Endothelial cell of umbilical vein (primary cell): ENCODE results near the gene U2AF2. TPM values are rescaled to one million over a fixed set of nuclear protein-coding genes. Genes with fewer than 3 reads are reported as not detected.

Experiments
- BruUV-seq: library from RNA; stranded (reverse); fragments of 400-500 nt; replicated peaks from 2 replicates; lab custom pipeline; 2021; lab: Mats Ljungman, UMichigan
- CTCF ChIA-PET: fragments of 300-600, 350-600 bp; sonication (Branson Sonifier 250); formaldehyde crosslinking; loops from one replicate; lab custom pipeline; 2021; ENCODE audit warnings: antibody characterized with exemption, inconsistent platforms; lab: Charles Lee
- POLR2A ChIA-PET: fragments of 300-600, 350-600 bp; sonication (Branson Sonifier 250); formaldehyde crosslinking; loops from one replicate; lab custom pipeline; 2021; ENCODE audit warnings: antibody characterized with exemption, inconsistent platforms; lab: Charles Lee
- DNase-seq: peaks from one replicate; pipeline ENCODE4 v3.0.0-alpha.2; 2011; ENCODE audit warnings: low read depth, low spot score
- FAIRE-seq: peaks from 2 replicates; lab custom pipeline; 2011; peaks lifted over from hg19 to GRCh38; lab: Jason Lieb, UNC
- H2AFZ ChIP-seq: 2 replicates; pipeline ENCODE4 v1.6.0; 2012; ENCODE audit warnings: low read depth, low read length, control low read depth, inconsistent platforms
- H3K27ac ChIP-seq: 2 replicates; pipeline ENCODE4 v1.5.1; 2011; ENCODE audit warnings: low read depth, mild to moderate bottlenecking, control low read depth, low read length, moderate library complexity; ENCODE audit not compliant: insufficient read depth
- H3K27me3 ChIP-seq, 2 experiments: 2 replicates each; pipeline versions ENCODE4 v1.6.0 to v1.6.1; 2011; ENCODE audit warnings: low read length in 2 of 2, mixed read lengths in 1 of 2; ENCODE audit not compliant: control insufficient read depth in 2 of 2, insufficient read depth in 2 of 2
- H3K36me3 ChIP-seq, 2 experiments: 2 replicates in 1 of 2; 3 replicates in 1 of 2; pipeline ENCODE4 v1.5.1; 2011; ENCODE audit warnings: low read length in 2 of 2, mild to moderate bottlenecking in 1 of 2, moderate library complexity in 1 of 2; ENCODE audit not compliant: control insufficient read depth in 2 of 2, insufficient read depth in 2 of 2; ENCODE audit errors: extremely low read depth in 1 of 2
- H3K4me1 ChIP-seq: 3 replicates; pipeline ENCODE4 v1.5.1; 2011; ENCODE audit warnings: mild to moderate bottlenecking, low read length; ENCODE audit not compliant: control insufficient read depth, insufficient read depth; ENCODE audit errors: extremely low read depth
- H3K4me2 ChIP-seq: 2 replicates; pipeline ENCODE4 v1.6.1; 2011; ENCODE audit warnings: low read length, control low read depth, mixed read lengths; ENCODE audit not compliant: insufficient read depth
- H3K4me3 ChIP-seq, 3 experiments: fragments of 200-600 bp in 1 of 3; sonication (generic), shearing (Covaris generic) in 1 of 3; replicated peaks in 1 of 3; 2 replicates each; pipeline ENCODE4 v1.5.1; 2011 to 2016; ENCODE audit warnings: control low read depth in 3 of 3, low read length in 3 of 3, mild to moderate bottlenecking in 2 of 3, inconsistent platforms in 1 of 3, low read depth in 1 of 3, moderate library complexity in 1 of 3; ENCODE audit not compliant: insufficient read depth in 1 of 3
- H3K79me2 ChIP-seq: 2 replicates; pipeline ENCODE4 v1.6.0; 2012; ENCODE audit warnings: low read length, inconsistent platforms; ENCODE audit not compliant: control insufficient read depth, insufficient read depth
- H3K9ac ChIP-seq: replicated peaks from 2 replicates; pipeline ENCODE3; 2011; ENCODE audit warnings: low read length, control low read depth; ENCODE audit not compliant: insufficient read depth; ENCODE audit errors: extremely low read depth
- H3K9me1 ChIP-seq: replicated peaks from 3 replicates; pipeline ENCODE4 v1.6.0; 2011; ENCODE audit warnings: mild to moderate bottlenecking, low read length; ENCODE audit not compliant: control insufficient read depth, insufficient read depth; ENCODE audit errors: extremely low read depth
- H3K9me3 ChIP-seq: replicated peaks from 2 replicates; pipeline ENCODE4 v1.5.1; 2012; ENCODE audit warnings: low read length, inconsistent platforms; ENCODE audit not compliant: control insufficient read depth, insufficient read depth
- H4K20me1 ChIP-seq: replicated peaks from 2 replicates; pipeline ENCODE3; 2011; ENCODE audit warnings: mild to moderate bottlenecking, low read length; ENCODE audit not compliant: control insufficient read depth, insufficient read depth; ENCODE audit errors: extremely low read depth
- EZH2 ChIP-seq: IDR thresholded peaks from 2 replicates; pipeline ENCODE4 v1.6.1; 2012; ENCODE audit warnings: borderline replicate concordance, low read depth, mild to moderate bottlenecking, moderate library complexity, low read length, inconsistent platforms; ENCODE audit not compliant: severe bottlenecking
- FOS ChIP-seq: IDR thresholded peaks from 2 replicates; pipeline ENCODE4 v1.6.1; 2011; ENCODE audit warnings: mild to moderate bottlenecking, low read length, moderate library complexity, borderline replicate concordance; ENCODE audit not compliant: insufficient read depth
- GATA2 ChIP-seq: IDR thresholded peaks from 2 replicates; pipeline ENCODE4 v1.7.0; 2011; ENCODE audit warnings: low read depth, mild to moderate bottlenecking, moderate library complexity, mixed read lengths, low read length; ENCODE audit not compliant: insufficient read length, insufficient read depth
- JUN ChIP-seq: IDR thresholded peaks from 2 replicates; pipeline ENCODE4 v1.6.1; 2011; ENCODE audit warnings: borderline replicate concordance, low read depth; ENCODE audit not compliant: insufficient read length, insufficient read depth
- MYC ChIP-seq: IDR thresholded peaks from one replicate; pipeline ENCODE4 v1.6.1; 2011; ENCODE audit warnings: mild to moderate bottlenecking, low read depth, low read length
- POLR2A ChIP-seq: IDR thresholded peaks from 2 replicates; pipeline ENCODE4 v1.6.1; 2012; ENCODE audit warnings: low read depth, mild to moderate bottlenecking, control low read depth, low read length
- POLR2AphosphoS5 ChIP-seq: IDR thresholded peaks from 2 replicates; pipeline ENCODE4 v1.6.1; 2012; ENCODE audit warnings: low read depth, mild to moderate bottlenecking, control low read depth, low read length, moderate library complexity; ENCODE audit not compliant: insufficient read depth
- dilution Hi-C: fragments of 300-500 bp; cut with MboI; formaldehyde crosslinking; loops from one replicate; pipeline ENCODE4 v1.15.0; 2019; ENCODE audit warnings: low sequenced_read_pairs; ENCODE audit not compliant: extremely low pct_ligation_motif_present
- intact Hi-C: fragments of 100-400 bp; cut with micrococcal nuclease; formaldehyde crosslinking; loops from one replicate; pipeline ENCODE4 v1.10.0; 2022
- polyA plus RNA-seq, 4 experiments: library from polyadenylated mRNA; depleted of rRNA in 3 of 4; stranded (reverse) in 3 of 4; unstranded in 1 of 4; fragments of >200 nt; gene quantifications; 2 replicates each; pipeline versions ENCODE4 v1.2.1 to v1.2.3, GENCODE V29; 2011 to 2012; ENCODE audit warnings: missing spikeins in 1 of 4
- total RNA-seq: library from RNA; stranded (reverse); gene quantifications from 2 replicates; pipeline ENCODE4 v1.2.3, GENCODE V29; 2021
- TF ChIP-seq, protein P1 (sequence below), 2 donors: IDR thresholded peaks; 1 replicate in 1 of 2; 2 replicates in 1 of 2; pipeline ENCODE4 v1.5.1; 2011; ENCODE audit warnings: low read length in 2 of 2, mild to moderate bottlenecking in 2 of 2, moderate library complexity in 2 of 2, control low read depth in 1 of 2, inconsistent platforms in 1 of 2, low read depth in 1 of 2; ENCODE audit not compliant: insufficient read depth in 1 of 2; ENCODE audit errors: extremely low read depth in 1 of 2
- TF ChIP-seq, protein P2 (sequence below): IDR thresholded peaks from 2 replicates; pipeline ENCODE4 v1.6.1; 2011; ENCODE audit not compliant: insufficient read depth, insufficient read length

U2AF2 gene
- total and polyA plus RNA-seq, 2 donors (not counting 3 experiments of a cell fraction or from before 2014, with no cell fraction given), result 183 to 259 TPM

- Histone ChIP-seq H3K27ac (no peak overlapping the region), H3K4me3 (no peak overlapping the region), H3K4me1 (no peaks in the 10 kb centered on the region), H3K9me1 (no peaks in the 10 kb centered on the region), H3K36me3 (no peaks in the 10 kb centered on the region), H3K79me2 (no peaks in the 10 kb centered on the region), H4K20me1 (no peaks in the 10 kb centered on the region), H3K9me3 (no peaks in the 10 kb centered on the region), H3K4me2 (no peak overlapping the region), H3K9ac (no peak overlapping the region), H2AFZ (no peak overlapping the region), H3K27me3 (peaks cover 0 to 2% of the 10 kb centered on the region in 2 experiments)
- TF ChIP-seq POLR2AphosphoS5, result no peak
- TF ChIP-seq JUN, result no peak
- no peak for TF ChIP-seq GATA2
- no peak for TF ChIP-seq FOS
- TF ChIP-seq EZH2, result no peak
- TF ChIP-seq, protein P1, sequence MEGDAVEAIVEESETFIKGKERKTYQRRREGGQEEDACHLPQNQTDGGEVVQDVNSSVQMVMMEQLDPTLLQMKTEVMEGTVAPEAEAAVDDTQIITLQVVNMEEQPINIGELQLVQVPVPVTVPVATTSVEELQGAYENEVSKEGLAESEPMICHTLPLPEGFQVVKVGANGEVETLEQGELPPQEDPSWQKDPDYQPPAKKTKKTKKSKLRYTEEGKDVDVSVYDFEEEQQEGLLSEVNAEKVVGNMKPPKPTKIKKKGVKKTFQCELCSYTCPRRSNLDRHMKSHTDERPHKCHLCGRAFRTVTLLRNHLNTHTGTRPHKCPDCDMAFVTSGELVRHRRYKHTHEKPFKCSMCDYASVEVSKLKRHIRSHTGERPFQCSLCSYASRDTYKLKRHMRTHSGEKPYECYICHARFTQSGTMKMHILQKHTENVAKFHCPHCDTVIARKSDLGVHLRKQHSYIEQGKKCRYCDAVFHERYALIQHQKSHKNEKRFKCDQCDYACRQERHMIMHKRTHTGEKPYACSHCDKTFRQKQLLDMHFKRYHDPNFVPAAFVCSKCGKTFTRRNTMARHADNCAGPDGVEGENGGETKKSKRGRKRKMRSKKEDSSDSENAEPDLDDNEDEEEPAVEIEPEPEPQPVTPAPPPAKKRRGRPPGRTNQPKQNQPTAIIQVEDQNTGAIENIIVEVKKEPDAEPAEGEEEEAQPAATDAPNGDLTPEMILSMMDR (IDR thresholded peaks at IDR 0.05; ENCODE audit: extremely low read depth in 1 of 2, insufficient read depth in 1 of 2, low read depth in 1 of 2, low read length in 2 of 2), result no peak
- TF ChIP-seq, protein P2, sequence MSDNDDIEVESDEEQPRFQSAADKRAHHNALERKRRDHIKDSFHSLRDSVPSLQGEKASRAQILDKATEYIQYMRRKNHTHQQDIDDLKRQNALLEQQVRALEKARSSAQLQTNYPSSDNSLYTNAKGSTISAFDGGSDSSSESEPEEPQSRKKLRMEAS, result no peak
- TF ChIP-seq MYC, result no peak
- no peak for TF ChIP-seq POLR2A
- dilution Hi-C loops, result no loop called here
- DNase-seq (no peak), FAIRE-seq (no peak)
- CTCF ChIA-PET, result no interaction called here
- intact Hi-C loops, result loop anchor here (10.0 kb wide), 1 partner anchor 629 kb away; no protein-coding TSS in a partner anchor
- no TSS peak for BruUV-seq
- POLR2A ChIA-PET, result no interaction called here
Measured at GRCh38 chr19:55705972-55706371, 51.1 kb downstream of the U2AF2 start.
